ENCODE data around the gene SRSF11. TPM values are rescaled to one million over a fixed set of nuclear protein-coding genes. Genes with fewer than 3 reads are reported as not detected.
A peak's percentile ranks its signal among the peaks of the same experiment; 100 is the strongest.
"Not testable (repeated sequence)": the region's sequence is repeated elsewhere in the genome, so short reads cannot be mapped to it uniquely, and the experiment has no call there.

Gene SRSF11, protein sequence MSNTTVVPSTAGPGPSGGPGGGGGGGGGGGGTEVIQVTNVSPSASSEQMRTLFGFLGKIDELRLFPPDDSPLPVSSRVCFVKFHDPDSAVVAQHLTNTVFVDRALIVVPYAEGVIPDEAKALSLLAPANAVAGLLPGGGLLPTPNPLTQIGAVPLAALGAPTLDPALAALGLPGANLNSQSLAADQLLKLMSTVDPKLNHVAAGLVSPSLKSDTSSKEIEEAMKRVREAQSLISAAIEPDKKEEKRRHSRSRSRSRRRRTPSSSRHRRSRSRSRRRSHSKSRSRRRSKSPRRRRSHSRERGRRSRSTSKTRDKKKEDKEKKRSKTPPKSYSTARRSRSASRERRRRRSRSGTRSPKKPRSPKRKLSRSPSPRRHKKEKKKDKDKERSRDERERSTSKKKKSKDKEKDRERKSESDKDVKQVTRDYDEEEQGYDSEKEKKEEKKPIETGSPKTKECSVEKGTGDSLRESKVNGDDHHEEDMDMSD
- 100 to 1,000 TPM in 2 of 4 donors, 10 to 100 TPM in 2; 61.3 to 170 (median 122) TPM for total RNA-seq

GRCh38 chr1:70221238-70222121 lies at the start of gene SRSF11:
Gene SRSF11 (plus strand): TSS chr1:70221380. CDS start chr1:70221637, 257 bp downstream.
- H3K36me3 ChIP-seq: peaks cover 0 to 31% of the 10 kb centered on the region in 2 donors
- H3K4me1 ChIP-seq: peaks cover 11 to 52% (median 19%) of the 10 kb centered on the region in 3 donors
- TF ChIP-seq EP300 (IDR thresholded peaks at IDR 0.05): no peak
- TF ChIP-seq POLR2AphosphoS5 (IDR thresholded peaks at IDR 0.05): peak; percentile 84
- TF ChIP-seq POLR2A (IDR thresholded peaks at IDR 0.05): peak; percentile 74 to 78
- TF ChIP-seq, protein P1, sequence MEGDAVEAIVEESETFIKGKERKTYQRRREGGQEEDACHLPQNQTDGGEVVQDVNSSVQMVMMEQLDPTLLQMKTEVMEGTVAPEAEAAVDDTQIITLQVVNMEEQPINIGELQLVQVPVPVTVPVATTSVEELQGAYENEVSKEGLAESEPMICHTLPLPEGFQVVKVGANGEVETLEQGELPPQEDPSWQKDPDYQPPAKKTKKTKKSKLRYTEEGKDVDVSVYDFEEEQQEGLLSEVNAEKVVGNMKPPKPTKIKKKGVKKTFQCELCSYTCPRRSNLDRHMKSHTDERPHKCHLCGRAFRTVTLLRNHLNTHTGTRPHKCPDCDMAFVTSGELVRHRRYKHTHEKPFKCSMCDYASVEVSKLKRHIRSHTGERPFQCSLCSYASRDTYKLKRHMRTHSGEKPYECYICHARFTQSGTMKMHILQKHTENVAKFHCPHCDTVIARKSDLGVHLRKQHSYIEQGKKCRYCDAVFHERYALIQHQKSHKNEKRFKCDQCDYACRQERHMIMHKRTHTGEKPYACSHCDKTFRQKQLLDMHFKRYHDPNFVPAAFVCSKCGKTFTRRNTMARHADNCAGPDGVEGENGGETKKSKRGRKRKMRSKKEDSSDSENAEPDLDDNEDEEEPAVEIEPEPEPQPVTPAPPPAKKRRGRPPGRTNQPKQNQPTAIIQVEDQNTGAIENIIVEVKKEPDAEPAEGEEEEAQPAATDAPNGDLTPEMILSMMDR (IDR thresholded peaks at IDR 0.05): peak in 3 of 4 experiments; percentile 25 to 46 (median 39)
- H3K4me3 ChIP-seq: peak within 1 kb of the TSS; percentile 65 to 98
- no peaks in the 10 kb centered on the region for H3K9me3 ChIP-seq
- 0% methylated on average over 2 to 22 of the region's 74 CpGs for WGBS, 2 donors (ENCODE audit: low coverage in 1 of 2)
- H3K27me3 ChIP-seq: no peaks in the 10 kb centered on the region
- peak within 1 kb of the TSS; percentile 92 to 96 (median 94) for H3K27ac ChIP-seq
- ATAC-seq: peak; percentile 100

DNA sequence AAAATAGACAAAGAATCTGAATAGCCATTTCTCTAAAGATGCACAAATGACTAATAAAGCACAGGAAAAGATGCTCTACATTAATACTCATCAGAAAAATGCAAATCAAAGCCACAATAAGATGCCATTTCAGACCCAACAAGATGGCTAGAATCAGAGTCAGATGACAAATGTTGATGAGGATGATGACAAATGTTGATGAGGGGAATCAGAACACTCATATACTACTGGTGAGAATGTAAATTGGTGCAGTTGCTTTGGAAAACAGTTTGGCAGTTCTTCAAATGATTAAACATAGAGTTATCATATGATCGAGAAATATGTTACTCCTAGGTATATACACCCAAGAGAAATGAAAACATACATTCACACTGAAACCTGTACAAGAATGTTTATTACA lies 49.7 kb upstream of the SRSF11 start:
- ATAC-seq: no peak
- Histone ChIP-seq H3K27ac (no peak overlapping the region), H3K36me3 (peaks cover 0 to 64% of the 10 kb centered on the region in 2 donors), H3K27me3 (no peaks in the 10 kb centered on the region), H3K4me1 (no peaks in the 10 kb centered on the region), H3K4me3 (no peak overlapping the region), H3K9me3 (no peaks in the 10 kb centered on the region)
- TF ChIP-seq, protein P1 (IDR thresholded peaks at IDR 0.05): no peak
- TF ChIP-seq POLR2A (IDR thresholded peaks at IDR 0.05): no peak
- no peak for TF ChIP-seq EP300 (IDR thresholded peaks at IDR 0.05)
- TF ChIP-seq POLR2AphosphoS5 (IDR thresholded peaks at IDR 0.05): no peak
- WGBS, 2 donors (ENCODE audit: low coverage in 1 of 2): 87 to 100% methylated on average over 1 of the region's 1 CpG

DNA sequence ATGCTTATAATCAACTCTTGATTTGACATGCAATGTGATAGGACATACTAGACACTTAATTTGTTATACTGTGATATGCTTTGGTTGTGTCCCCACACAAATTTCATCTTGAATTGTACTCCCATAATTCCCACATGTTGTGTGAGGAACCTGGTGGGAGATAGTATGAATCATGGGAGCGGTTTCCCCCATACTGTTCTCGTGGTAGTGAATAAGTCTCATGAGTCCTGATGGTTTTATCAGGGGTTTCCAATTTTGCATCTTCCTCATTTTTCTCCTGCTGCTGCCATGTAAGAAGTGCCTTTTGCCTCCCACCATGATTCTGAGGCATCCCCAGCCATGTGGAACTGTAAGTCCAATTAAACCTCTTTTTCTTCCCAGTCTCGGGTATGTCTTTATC lies 36.0 kb upstream of the SRSF11 start:
- not testable (repeated sequence) for H3K4me3 ChIP-seq, H3K27me3 ChIP-seq, ATAC-seq, H3K9me3 ChIP-seq, H3K4me1 ChIP-seq, H3K27ac ChIP-seq
- peaks cover 0 to 29% of the 10 kb centered on the region in 2 donors for H3K36me3 ChIP-seq
- WGBS, 2 donors (ENCODE audit: low coverage in 1 of 2): 90 to 96% methylated on average over 2 to 3 of the region's 3 CpGs

- peaks cover 0 to 17% of the 10 kb centered on the region in 2 donors for H3K36me3 ChIP-seq
- TF ChIP-seq EP300 (IDR thresholded peaks at IDR 0.05) (no peak), POLR2AphosphoS5 (IDR thresholded peaks at IDR 0.05) (no peak), POLR2A (IDR thresholded peaks at IDR 0.05) (no peak)
- TF ChIP-seq, protein P1 (IDR thresholded peaks at IDR 0.05): no peak
- no peaks in the 10 kb centered on the region for H3K4me1 ChIP-seq
- no peak overlapping the region for H3K27ac ChIP-seq
- no peaks in the 10 kb centered on the region for H3K27me3 ChIP-seq
- WGBS, 2 donors (ENCODE audit: low coverage in 1 of 2): 80 to 96% methylated on average over 2 of the region's 2 CpGs
- ATAC-seq: no peak
- no peak overlapping the region for H3K4me3 ChIP-seq
- H3K9me3 ChIP-seq: no peaks in the 10 kb centered on the region
Measured at GRCh38 chr1:70188522-70188921, 32.7 kb upstream of the SRSF11 start.

DNA sequence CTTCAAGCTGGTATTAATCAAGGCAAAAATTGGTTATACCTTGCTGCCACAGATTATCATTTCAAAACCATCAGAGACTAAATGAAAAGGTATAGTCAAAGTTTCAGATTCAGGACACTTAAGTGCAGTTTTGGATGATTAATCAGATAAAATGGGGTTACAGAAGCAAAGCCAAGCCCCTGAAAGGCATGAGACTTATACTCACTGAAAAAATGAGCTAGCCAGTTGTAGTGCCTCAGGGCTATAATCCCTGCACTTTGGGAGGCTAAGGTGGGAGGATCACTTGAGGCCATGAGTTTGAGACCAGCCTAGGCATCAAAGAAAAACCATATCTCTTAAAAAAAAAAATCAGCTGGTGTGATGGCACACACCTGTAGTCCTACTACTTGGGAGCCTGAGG lies 31.0 kb upstream of the SRSF11 start:
- Histone ChIP-seq H3K27ac (no peak overlapping the region), H3K36me3 (peaks cover 0 to 5% of the 10 kb centered on the region in 2 donors), H3K9me3 (no peaks in the 10 kb centered on the region), H3K27me3 (no peaks in the 10 kb centered on the region), H3K4me1 (no peaks in the 10 kb centered on the region), H3K4me3 (no peak overlapping the region)
- TF ChIP-seq EP300 (IDR thresholded peaks at IDR 0.05): no peak
- TF ChIP-seq, protein P1 (IDR thresholded peaks at IDR 0.05): no peak
- no peak for TF ChIP-seq POLR2A (IDR thresholded peaks at IDR 0.05)
- TF ChIP-seq POLR2AphosphoS5 (IDR thresholded peaks at IDR 0.05): no peak
- no peak for ATAC-seq

- not testable (repeated sequence) for H3K27me3 ChIP-seq, H3K36me3 ChIP-seq, H3K4me3 ChIP-seq, H3K27ac ChIP-seq, H3K4me1 ChIP-seq, ATAC-seq, H3K9me3 ChIP-seq
Measured at GRCh38 chr1:70192446-70192845, 28.7 kb upstream of the SRSF11 start.

All from gastroesophageal sphincter (tissue), 4 donors.